ENCODE data around the gene IFI27L2.

IFI27L2 gene

GRCh38 chr14:94121485-94121884, 7.9 kb downstream of the IFI27L2 start:
- no peak overlapping the region for H3K4me3 ChIP-seq (ENCODE audit: low read depth, low read length)
- ChIA-PET POLR2A (no interaction called here), CTCF (interaction anchor here (1.1 to 1.9 kb wide), 4 partner anchors 9 to 85 kb away, joined by 3 to 12 read pairs (median 4); no protein-coding TSS in a partner anchor)
- no peak for TF ChIP-seq CTCF (IDR thresholded peaks at IDR 0.05; ENCODE audit: insufficient read depth, low read length, missing control alignments)
- DNase-seq (ENCODE audit: low read depth, low spot score), result no peak

- peak; percentile 76 for DNase-seq (ENCODE audit: low read depth, low spot score)
- TF ChIP-seq CTCF (IDR thresholded peaks at IDR 0.05; ENCODE audit: insufficient read depth, low read length, missing control alignments), result no peak
- POLR2A ChIA-PET, result no interaction called here
- no peak overlapping the region for H3K4me3 ChIP-seq (ENCODE audit: low read depth, low read length)
- CTCF ChIA-PET, result interaction anchor here (1.0 to 1.9 kb wide), 5 partner anchors 10 to 16 kb away, joined by 3 to 12 read pairs (median 5); no protein-coding TSS in a partner anchor
Measured at GRCh38 chr14:94120667-94121340, 8.6 kb downstream of the IFI27L2 start.

- TF ChIP-seq CTCF (IDR thresholded peaks at IDR 0.05; ENCODE audit: insufficient read depth, low read length, missing control alignments), result no peak
- CTCF ChIA-PET, result interaction anchor here (1.9 kb wide), 1 partner anchor 14 kb away, joined by 9 read pairs; no protein-coding TSS in a partner anchor
- DNase-seq (ENCODE audit: low read depth, low spot score), result no peak
- POLR2A ChIA-PET, result no interaction called here
- no peak overlapping the region for H3K4me3 ChIP-seq (ENCODE audit: low read depth, low read length)
Measured at GRCh38 chr14:94119071-94119470, 10.3 kb downstream of the IFI27L2 start.

- POLR2A ChIA-PET, result no interaction called here
- CTCF ChIA-PET, result interaction anchor here (1.1 to 1.3 kb wide), 2 partner anchors 19 to 82 kb away, joined by 3 to 6 read pairs; no protein-coding TSS in a partner anchor
- TF ChIP-seq CTCF (IDR thresholded peaks at IDR 0.05; ENCODE audit: insufficient read depth, low read length, missing control alignments), result no peak
- no peak for DNase-seq (ENCODE audit: low read depth, low spot score)
- no peak overlapping the region for H3K4me3 ChIP-seq (ENCODE audit: low read depth, low read length)
Measured at GRCh38 chr14:94117856-94118255, 11.5 kb downstream of the IFI27L2 start.

GRCh38 chr14:94116701-94117100, 12.7 kb downstream of the IFI27L2 start:
- TF ChIP-seq CTCF (IDR thresholded peaks at IDR 0.05; ENCODE audit: insufficient read depth, low read length, missing control alignments), result no peak
- ChIA-PET POLR2A (no interaction called here), CTCF (interaction anchor here (1.3 to 6.2 kb wide), 2 partner anchors 13 to 20 kb away, joined by 6 to 46 read pairs; partner anchors contain the start of gene IFI27L2)
- DNase-seq (ENCODE audit: low read depth, low spot score), result no peak
- no peak overlapping the region for H3K4me3 ChIP-seq (ENCODE audit: low read depth, low read length)

- DNase-seq (ENCODE audit: low read depth, low spot score), result no peak
- POLR2A ChIA-PET, result interaction anchor here (0.6 kb wide), 1 partner anchor 1010 kb away, joined by 3 read pairs; no protein-coding TSS in a partner anchor
- no peak overlapping the region for H3K4me3 ChIP-seq (ENCODE audit: low read depth, low read length)
- CTCF ChIA-PET, result interaction anchor here (0.5 to 6.2 kb wide), 7 partner anchors 14 to 154 kb away, joined by 3 to 46 read pairs (median 3); partner anchors contain the start of gene IFI27L2
- TF ChIP-seq CTCF (IDR thresholded peaks at IDR 0.05; ENCODE audit: insufficient read depth, low read length, missing control alignments), result no peak
Measured at GRCh38 chr14:94115631-94116030, 13.8 kb downstream of the IFI27L2 start.

All from AG04449 (cell line).